ENCODE results near the gene SLC44A3. TPM values are rescaled to one million over a fixed set of nuclear protein-coding genes. Genes with fewer than 3 reads are reported as not detected.

SLC44A3 gene
- total and polyA plus RNA-seq, 2 of the 8 experiments (the other 6 are each of a cell fraction or from before 2014, with no cell fraction given) = 4.2 to 5.0 TPM

DNA sequence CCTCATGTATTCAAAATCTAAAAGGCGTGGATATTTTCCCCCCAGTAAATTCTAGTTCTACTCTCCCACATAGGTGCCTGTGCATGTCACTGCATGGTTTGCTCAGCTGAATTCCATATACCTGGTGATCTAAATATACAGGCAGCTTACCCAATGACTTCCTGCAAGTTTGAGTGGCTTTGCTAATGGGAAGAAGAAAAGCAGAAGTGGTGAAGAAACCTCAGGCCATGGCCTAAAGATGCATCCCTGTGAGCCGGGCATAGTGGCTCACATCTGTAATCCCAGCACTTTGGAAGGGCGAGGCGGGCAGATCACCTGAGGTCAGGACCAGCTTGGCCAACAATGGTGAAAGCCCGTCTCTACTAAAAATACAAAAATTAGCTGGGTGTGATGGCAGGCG lies 11.5 kb downstream of the SLC44A3 start:
- H3K14ac ChIP-seq (ENCODE audit: insufficient read length) = no peak overlapping the region
- H2AK5ac ChIP-seq (ENCODE audit: low read depth, low read length) = no peak overlapping the region
- H3K4ac ChIP-seq (replicated peaks; ENCODE audit: insufficient read length, low read depth, low read length) = no peak overlapping the region
- ChIA-PET CTCF (ENCODE audit: partially characterized antibody) (interaction anchor here (0.8 to 2.0 kb wide), 4 partner anchors 10 to 30 kb away, joined by 3 to 8 read pairs (median 4); partner anchors contain the start of gene SLC44A3), POLR2A (ENCODE audit: partially characterized antibody) (no interaction called here)
- FAIRE-seq = no peak
- no peaks in the 10 kb centered on the region for H3K79me2 ChIP-seq (ENCODE audit: control insufficient read depth in 1 of 2, insufficient read depth in 2 of 2, low read length in 2 of 2)
- H4K5ac ChIP-seq (ENCODE audit: insufficient read length, low read depth, low read length) = no peak overlapping the region
- no peak overlapping the region for H3K23ac ChIP-seq (ENCODE audit: insufficient read length)
- no peaks in the 10 kb centered on the region for H3K9me3 ChIP-seq (ENCODE audit: insufficient read depth in 2 of 2, low read depth in 1 of 2, low read length in 1 of 2)
- DNase-seq (ENCODE audit: low read depth in 1 of 2, low spot score in 2 of 2) = no peak
- H2AFZ ChIP-seq (ENCODE audit: low read length) = no peak overlapping the region
- no peak overlapping the region for H3K18ac ChIP-seq (ENCODE audit: extremely low read depth, low read length)
- peaks cover 0 to 2% (median 0%) of the 10 kb centered on the region in 4 experiments; a peak in 1 of 8 replicates for H3K36me3 ChIP-seq (ENCODE audit: control insufficient read depth in 2 of 4, insufficient read depth in 4 of 4, low read length in 3 of 4)
- H2BK5ac ChIP-seq (ENCODE audit: low read depth, low read length) = no peak overlapping the region
- H2BK15ac ChIP-seq (ENCODE audit: low read length) = no peak overlapping the region
- H4K20me1 ChIP-seq (replicated peaks in 1 of 2; ENCODE audit: control insufficient read depth in 1 of 2, insufficient read depth in 2 of 2, low read length in 2 of 2) = no peaks in the 10 kb centered on the region
- H2BK20ac ChIP-seq (ENCODE audit: low read length) = no peak overlapping the region
- no peak overlapping the region for H2BK12ac ChIP-seq (ENCODE audit: low read depth, low read length)
- no peaks in the 10 kb centered on the region for H3K79me1 ChIP-seq (ENCODE audit: low read depth, low read length)
- H3K4me1 ChIP-seq (replicated peaks in 1 of 4; ENCODE audit: control insufficient read depth in 3 of 4, insufficient read depth in 4 of 4, low read length in 3 of 4) = no peaks in the 10 kb centered on the region; a peak in 1 of 7 replicates
- no peak overlapping the region for H3K27ac ChIP-seq (ENCODE audit: low read depth, low read length)
- H4K8ac ChIP-seq (ENCODE audit: extremely low read depth, insufficient read depth, low read length) = no peak overlapping the region
- H3K23me2 ChIP-seq (ENCODE audit: low read depth, low read length) = no peaks in the 10 kb centered on the region
- WGBS, 2 experiments (ENCODE audit: extremely low coverage in 1 of 2, insufficient coverage in 1 of 2, insufficient read length in 1 of 2, insufficient replicate concordance in 2 of 2, low coverage in 1 of 2, low lambda C conversion rate in 2 of 2, missing lambda C conversion rate in 1 of 2) = 90% methylated on average over 6 of the region's 6 CpGs; no CpG with 5 or more reads in 1 of the 2 experiments
- no peak overlapping the region for H3K56ac ChIP-seq (replicated peaks; ENCODE audit: insufficient read length, low read depth, low read length)
- H3K27me3 ChIP-seq (replicated peaks in 1 of 4; ENCODE audit: control insufficient read depth in 3 of 4, extremely low read depth in 1 of 4, insufficient read depth in 3 of 4, low read length in 3 of 4) = no peaks in the 10 kb centered on the region
- H4K91ac ChIP-seq (replicated peaks; ENCODE audit: insufficient read length, low read length) = no peak overlapping the region
- no peak overlapping the region for H2BK120ac ChIP-seq (replicated peaks; ENCODE audit: low read depth, low read length)
- no peak for TF ChIP-seq MAFK (IDR thresholded peaks at IDR 0.05; ENCODE audit: low read depth, low read length)
- no peak for TF ChIP-seq TAF1 (IDR thresholded peaks at IDR 0.05; ENCODE audit: low read depth, low read length)
- H3K9ac ChIP-seq (replicated peaks in 1 of 4; ENCODE audit: extremely low read depth in 1 of 4, low read depth in 3 of 4, low read length in 3 of 4) = no peak overlapping the region
- H3K4me3 ChIP-seq (ENCODE audit: extremely low read depth in 1 of 4, insufficient read depth in 2 of 4, low read depth in 3 of 4, low read length in 4 of 4) = no peak overlapping the region
- no peak overlapping the region for H3K4me2 ChIP-seq (ENCODE audit: insufficient read depth in 1 of 2, low read depth in 2 of 2, low read length in 2 of 2)

Measured in H1 (cell line).